NCI-H2107 treated with DMSO at 0.1 percent for 48 hours (cell line): ENCODE results near the gene FAM53B.
"Not testable (repeated sequence)": the region's sequence is repeated elsewhere in the genome, so short reads cannot be mapped to it uniquely, and the experiment has no call there.

Experiments used
- DNase-seq: peaks from one replicate; lab custom pipeline; 2025; ENCODE audit not compliant: unreplicated experiment; lab: John Stamatoyannopoulos, UW

Gene FAM53B, protein sequence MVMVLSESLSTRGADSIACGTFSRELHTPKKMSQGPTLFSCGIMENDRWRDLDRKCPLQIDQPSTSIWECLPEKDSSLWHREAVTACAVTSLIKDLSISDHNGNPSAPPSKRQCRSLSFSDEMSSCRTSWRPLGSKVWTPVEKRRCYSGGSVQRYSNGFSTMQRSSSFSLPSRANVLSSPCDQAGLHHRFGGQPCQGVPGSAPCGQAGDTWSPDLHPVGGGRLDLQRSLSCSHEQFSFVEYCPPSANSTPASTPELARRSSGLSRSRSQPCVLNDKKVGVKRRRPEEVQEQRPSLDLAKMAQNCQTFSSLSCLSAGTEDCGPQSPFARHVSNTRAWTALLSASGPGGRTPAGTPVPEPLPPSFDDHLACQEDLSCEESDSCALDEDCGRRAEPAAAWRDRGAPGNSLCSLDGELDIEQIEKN

DNA sequence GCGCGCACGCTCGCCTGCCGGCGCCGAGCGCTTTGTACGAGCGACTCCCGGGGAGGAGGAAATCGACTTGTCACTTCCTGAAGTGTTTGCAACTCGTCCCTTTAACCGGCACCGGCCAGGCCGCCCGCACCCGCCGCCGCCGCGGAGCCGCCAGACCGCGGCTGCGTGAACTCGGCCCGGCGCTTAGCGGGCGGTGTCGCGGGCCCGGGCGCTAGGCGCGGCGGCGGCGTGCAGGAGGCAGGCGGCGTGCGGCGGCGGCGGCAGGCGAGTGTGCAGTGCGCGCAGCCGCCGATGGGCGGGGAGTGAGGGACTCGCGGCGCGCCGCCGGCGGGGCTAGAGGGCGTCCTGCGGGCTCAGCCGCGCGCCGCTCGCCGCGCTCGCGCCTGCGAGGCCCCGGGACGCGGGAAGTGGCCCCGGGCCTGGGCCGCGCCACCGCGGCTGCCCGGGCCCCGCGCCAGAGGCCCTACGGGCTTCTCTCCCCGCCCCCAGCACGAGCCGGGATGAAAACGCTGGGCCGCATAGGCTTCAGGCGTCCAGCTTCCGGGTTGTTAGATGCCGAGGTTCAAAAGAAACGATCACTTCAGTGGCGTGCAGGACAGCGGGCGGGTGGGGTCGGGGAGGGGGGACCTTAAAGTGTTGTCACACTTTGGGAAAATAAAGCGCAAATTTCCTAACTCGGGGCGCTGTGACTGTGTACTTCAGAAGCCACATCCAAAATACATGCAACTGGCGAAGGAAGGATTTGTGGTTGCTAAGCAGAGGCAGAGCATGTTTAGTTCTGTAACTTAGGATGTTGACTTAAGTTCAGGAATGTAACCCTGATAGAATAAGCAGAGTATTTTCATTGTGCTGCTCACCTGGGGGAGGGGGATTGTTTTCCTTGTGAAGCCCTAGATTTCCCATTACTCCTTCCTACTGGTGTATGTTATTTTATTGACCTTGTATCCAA lies at the start of gene FAM53B:
FAM53B (minus strand) TSS at position 277 of the 949 bp plus-strand sequence. CDS start 37,665 bp downstream, outside the sequence.
- DNase-seq = no peak

DNA sequence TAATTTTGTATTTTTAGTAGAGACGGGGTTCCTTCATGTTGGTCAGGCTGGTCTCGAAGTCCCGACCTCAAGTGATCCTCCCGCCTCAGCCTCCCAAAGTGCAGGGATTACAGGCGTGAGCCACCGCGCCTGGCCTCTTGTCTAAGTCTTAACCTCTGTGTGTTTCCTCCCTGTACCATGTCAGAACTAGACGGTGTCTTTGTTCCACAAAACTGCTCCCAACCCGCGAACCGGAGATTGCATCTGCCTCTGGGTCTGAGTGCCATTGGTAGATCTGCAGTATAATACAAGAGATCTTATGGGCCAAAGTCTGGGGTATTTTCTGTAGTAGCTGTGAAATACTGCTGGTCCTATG lies 48.8 kb upstream of the FAM53B start:
- DNase-seq = no peak

DNA sequence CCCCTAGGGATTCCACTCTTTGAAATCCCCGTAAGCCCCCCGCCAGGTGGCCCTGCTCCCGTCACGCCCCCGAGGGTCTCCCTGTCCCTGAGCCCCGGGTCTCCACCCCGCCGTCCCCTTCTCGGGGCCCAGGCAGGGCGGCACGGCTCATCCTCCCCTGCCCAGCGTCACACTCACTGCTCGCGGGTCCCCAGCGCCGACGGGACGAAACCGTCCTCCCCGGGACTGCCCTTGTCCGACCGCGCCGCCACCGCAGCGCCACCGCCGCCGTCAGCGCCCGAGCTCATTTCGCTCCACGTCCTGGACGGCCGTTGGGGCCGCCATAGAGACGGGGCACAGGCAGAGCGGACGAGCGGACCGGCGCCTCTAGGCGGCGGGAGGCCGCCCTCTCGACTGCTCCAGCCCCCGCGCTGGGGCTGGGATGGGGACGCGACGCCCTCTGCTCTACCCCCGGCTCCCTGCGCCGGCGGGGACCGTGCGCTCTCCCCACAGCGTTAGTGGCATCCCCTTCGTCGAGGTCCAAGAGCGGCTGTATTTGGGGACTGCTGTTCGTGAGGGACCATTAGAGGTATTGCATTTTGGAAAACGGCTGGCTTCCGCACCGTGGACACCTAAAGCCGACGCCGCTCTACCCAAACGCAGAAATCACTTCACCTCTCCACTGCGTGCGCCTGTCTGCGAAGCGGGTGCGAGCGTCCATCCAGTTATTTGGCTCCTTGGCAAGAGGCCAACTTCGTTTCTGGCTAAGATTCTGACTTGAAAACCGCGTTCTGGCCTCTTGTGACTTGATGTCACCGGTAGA lies 47.6 kb upstream of the FAM53B start, which contains the start of gene EEF1AKMT2:
EEF1AKMT2 (minus strand) TSS at position 341 of the 802 bp plus-strand sequence; CDS start at position 287, 54 bp downstream.
- DNase-seq = peak; percentile 19

DNA sequence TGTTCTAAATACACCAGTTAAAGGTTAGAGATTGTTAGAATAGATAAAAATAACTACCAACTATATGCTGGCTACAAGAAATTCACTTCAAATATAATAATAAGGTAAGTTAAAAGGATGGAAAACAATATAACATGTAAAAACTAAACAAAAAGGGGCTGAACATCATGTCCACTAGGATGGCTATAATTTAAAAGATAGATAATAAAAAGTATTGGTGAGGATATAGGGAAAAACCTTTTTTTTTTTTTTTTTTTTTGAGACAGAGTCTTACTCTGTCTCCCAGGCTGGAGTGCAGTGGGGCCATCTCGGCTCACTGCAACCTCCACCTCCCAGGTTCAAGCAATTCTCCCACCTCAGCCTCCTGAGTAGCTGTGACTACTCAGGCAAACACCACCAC lies 38.7 kb upstream of the FAM53B start:
- not testable (repeated sequence) for DNase-seq

DNA sequence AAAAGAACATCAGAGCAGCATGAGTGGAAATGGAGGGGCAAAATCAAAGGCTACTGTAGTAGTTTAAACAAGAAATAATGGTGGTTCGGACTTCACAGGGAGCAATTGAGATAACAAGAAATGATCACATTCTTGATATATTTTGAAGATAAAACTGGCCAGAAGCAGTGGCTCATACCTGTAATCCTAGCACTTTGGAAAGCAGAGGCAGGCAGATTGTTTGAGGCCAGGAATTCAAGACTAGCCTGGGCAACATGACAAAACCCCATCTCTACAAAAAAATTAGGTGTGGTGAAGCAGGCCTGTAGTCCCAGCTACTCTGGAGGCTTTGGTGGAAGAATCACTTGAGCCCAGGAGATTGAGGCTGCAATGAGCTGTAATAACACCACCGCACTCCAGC lies 24.6 kb upstream of the FAM53B start:
- DNase-seq = no peak

DNA sequence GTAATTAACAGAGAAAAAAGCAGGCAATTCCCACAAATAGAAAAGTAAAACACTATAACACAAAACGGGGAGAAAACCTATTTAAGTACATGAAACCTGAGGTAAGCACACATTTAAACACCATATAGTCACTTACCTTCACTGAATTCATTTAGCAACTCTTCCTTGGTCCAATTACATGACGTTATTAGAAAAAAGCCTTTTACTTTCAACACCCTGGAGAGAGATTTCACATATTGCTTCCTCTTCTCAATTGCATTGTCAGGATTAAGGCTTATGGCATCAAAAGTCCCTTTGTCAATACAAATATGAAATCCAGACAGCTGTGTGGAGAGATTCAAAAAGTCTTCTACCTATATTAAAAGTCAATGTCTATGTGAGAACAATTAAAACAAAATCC lies 21.1 kb upstream of the FAM53B start:
- no peak for DNase-seq

DNA sequence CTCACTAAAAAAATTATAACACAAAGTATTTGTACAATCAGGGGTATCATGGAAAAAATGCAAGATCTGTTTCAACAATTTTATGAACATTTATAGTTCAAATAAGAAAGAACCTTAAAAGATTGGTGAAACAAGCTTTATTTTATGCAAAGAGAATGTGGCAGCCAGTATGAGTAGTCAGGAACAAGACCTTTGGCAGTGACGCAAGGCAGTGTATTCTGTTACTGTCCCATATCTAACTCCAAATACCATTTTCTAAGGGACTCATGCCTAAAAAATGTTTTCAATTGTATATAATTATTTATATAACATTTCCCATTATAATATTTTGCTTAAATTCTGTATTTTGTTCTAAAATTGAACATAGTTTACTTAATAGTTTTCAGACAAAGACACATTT lies 19.1 kb upstream of the FAM53B start:
- no peak for DNase-seq

DNA sequence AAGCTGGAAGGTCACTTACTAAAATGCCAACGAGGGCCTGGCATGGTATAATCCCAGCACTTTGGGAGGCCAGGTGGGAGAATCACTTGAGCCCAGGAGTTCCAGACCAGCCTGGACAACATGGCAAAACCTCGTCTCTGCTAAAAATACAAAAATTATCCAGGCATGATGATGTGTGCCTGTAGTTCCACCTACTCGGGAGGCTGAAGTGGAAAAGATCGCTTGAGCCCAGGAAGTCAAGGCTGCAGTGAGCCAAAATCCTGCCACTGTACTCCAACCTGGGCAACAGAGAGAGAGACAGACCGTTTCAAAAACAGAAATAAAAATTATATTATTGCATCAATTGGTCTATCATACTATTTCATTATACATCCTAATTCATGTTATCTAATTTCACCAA lies 18.1 kb upstream of the FAM53B start:
- no peak for DNase-seq

DNA sequence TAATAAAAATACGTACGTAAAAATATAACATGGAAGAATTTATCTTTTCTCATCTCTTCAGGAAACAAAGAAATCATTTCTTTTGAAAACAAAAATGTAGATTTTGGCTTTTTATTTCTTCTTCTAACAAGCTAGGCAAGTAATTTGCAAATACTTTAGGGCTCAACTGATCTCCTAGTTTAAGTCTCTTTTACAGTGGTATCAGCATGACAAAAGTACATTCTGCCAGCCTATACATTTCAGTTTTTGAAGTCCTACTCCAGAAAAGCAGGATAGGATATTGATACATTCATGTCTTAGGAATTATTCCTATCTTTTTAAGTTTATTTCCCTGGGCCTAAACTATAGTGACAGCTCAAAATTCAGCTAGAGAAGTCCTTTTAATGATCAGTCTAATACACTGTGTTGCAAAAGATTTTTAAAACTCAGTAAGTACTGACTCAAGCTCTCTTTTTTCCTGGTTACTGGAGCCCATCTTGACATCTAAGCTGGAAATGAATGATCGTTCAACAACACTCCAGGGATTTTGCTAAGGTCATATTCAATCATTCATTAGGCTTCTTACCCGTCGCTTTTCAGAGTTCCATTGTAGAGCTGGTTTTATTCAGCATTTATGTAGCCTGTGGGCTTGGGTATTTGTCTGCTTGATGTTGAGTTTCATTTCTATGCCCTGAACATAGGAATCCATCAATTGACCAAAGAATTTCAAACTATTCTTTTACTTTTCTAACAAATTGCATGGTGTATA lies 12.2 kb upstream of the FAM53B start:
- no peak for DNase-seq

DNA sequence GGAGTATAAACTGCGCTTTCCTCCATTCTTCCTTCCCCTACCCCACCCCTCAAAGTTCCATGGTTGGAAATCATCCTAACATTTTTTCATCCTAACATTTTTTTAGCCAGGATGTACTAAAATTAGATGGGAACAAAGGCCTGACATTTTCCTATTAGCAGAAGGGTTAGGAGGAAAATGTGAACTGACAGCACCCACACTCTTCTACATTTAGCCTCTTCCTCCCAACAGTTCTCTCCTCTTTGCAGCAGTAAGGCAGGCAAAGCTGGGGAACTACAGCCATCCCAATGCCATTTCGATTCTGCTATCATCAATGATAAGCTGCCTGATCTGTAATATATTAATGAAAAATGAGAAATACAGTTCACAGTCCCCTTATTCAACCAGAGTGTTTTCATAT lies 11.4 kb upstream of the FAM53B start:
- no peak for DNase-seq

DNA sequence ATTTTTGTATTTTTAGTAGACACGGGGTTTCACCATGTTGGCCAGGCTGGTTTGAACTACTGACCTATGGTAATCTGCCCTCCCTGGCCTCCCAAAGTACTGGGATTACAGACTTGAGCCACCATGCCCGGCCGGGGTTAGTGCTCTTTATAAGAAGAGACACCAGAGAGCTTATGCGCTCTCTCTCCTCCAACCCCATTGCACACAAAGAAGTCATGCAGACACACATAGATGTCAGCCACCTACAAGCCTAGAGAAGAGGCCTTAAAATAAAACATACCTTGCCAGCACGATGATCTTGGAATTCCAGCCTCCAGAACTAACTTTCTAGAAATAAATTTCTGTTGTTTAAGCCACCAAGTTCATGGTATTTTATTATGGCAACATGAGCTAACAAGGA lies 10.0 kb upstream of the FAM53B start:
- DNase-seq = no peak

DNA sequence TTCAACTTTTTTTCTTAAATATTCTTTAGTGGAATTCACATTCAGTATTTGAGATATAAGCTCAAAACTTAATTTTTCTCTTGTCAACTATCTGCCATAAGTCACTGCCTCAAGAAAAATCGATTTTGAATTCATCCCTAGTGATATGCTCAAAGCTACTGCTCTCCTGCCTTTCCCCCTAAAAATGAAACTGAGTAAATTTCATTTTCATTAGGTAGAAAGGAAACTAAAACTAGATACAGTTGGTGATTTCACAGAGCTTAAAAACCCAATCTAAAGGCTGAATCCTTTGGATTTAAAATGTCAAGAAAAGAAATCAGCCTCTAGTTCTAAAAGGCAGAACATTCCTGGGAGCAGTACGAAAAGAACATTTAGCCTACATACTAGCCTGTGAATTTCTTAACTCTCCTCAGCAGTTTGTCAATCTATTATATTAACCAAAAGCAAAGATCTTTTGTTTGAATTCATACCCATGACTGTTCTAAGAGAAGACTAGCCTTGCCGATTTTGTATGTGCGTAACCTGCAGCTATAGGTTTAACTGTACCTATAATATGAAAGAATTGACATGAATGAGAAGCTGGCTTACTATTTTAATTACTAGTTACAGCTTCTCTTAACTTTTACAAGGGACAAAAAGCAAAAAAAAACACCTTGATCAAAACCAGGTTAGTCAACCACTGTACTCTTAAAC lies 4.9 kb upstream of the FAM53B start:
- DNase-seq = no peak

DNA sequence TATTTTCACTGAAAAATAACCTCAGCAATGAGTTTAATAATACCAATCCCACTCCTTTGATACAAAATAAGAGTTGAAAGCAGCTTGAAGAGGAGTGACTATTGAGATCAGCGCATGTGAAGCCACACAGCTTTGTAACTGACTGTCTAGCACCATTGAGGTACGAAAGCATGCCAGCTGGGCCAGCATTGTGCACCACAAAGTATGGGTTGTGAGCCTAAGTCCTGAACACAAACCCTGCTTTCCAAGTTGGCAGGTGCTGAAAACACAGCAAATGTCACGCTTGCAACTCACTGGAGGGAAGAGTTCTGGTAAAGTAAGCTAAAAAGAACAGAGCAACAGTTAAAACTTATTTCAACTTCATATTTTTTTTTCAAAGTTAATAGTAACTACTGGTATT lies 4.0 kb upstream of the FAM53B start:
- no peak for DNase-seq

DNA sequence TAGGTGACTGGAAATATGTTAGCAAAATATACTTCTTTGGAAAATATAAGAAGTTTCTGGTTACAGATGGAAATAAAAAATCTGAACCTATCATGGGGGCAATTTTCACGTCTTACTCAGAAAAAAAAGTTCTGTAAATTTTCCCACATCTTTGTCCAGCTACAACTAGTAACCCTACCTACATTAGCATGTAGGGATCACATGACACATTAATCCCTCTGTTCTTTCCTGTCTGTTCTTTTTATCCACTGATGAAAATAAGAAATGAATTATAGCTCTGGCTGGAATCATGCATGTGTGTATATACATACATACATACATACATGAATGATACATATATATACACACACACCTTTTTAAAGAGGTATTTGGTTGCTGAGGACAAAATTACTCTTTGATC lies 3.6 kb upstream of the FAM53B start:
- no peak for DNase-seq

DNA sequence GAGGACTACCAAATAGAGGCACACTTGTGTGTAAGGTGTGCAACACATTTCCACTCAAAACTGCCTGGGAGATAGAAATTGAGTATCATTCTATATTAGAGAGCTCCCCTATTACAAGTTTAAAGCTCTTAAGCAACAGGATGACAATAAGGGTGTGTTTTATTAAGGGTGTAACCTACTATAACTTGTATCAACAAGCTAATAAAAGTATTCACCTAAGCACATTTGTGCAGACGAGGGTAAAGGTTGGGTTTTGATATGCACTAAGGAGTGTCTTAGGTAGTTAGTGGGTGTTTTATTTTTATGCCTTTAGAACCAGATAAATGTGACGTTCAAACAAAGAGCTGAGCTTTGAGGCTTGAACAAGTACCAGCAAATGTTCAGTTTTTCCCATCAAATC lies 2.8 kb upstream of the FAM53B start:
- DNase-seq = no peak

DNA sequence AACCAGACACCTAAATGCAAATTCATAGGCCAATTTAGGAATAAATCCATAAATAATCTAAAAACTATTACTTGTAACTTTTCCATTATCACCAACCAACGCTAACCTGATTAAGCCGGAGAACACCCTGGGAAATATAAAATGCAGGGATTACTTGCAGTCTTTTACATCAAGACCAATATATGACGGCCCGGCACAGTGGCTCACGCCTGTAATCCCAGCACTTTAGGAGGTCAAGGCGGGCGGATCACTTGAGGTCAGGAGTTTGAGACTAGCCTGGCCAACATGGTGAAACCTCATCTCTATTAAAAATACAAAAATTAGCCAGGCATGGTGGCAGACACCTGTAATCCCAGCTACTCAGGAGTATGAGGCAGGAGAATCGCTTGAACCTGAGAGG lies 2.3 kb upstream of the FAM53B start:
- DNase-seq = not testable (repeated sequence)

DNA sequence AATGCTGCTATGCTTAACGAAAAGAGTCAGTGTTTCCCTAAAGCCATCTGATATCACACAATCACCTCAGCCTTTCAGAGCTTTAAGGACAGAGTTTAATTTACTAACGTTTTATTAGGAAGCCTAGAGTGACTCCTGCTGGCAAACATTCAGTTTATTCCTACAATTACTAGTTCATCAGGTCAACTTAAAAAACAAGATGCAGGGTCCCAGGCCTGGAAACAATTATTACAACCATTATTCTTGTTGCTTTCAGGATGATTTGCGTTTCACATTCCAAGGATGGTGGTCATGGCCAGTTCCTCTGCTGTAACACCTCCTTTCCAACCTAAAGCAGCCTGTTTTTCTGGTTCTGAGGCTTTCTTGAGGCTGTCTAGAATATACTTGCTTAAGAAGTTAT lies 1.5 kb upstream of the FAM53B start:
- peak; percentile 30 for DNase-seq

DNA sequence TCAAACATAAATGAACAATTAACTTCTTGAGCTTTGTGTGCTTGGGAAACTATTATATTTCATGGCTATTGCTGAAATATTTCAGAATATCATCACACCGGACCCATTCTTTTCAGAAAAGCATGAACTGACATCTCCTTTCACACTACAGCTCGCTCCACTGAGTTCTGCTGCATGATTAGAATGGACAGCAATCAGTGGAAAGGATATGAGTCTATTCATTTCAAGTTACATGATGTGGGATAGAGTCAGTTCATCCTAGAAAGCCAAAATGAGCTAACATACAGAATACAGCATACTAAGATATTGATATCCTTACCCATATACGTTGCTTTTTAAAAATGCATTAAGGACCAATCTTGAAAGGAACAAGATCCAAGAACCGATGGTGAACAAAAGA lies 1.1 kb upstream of the FAM53B start:
- DNase-seq = no peak

DNA sequence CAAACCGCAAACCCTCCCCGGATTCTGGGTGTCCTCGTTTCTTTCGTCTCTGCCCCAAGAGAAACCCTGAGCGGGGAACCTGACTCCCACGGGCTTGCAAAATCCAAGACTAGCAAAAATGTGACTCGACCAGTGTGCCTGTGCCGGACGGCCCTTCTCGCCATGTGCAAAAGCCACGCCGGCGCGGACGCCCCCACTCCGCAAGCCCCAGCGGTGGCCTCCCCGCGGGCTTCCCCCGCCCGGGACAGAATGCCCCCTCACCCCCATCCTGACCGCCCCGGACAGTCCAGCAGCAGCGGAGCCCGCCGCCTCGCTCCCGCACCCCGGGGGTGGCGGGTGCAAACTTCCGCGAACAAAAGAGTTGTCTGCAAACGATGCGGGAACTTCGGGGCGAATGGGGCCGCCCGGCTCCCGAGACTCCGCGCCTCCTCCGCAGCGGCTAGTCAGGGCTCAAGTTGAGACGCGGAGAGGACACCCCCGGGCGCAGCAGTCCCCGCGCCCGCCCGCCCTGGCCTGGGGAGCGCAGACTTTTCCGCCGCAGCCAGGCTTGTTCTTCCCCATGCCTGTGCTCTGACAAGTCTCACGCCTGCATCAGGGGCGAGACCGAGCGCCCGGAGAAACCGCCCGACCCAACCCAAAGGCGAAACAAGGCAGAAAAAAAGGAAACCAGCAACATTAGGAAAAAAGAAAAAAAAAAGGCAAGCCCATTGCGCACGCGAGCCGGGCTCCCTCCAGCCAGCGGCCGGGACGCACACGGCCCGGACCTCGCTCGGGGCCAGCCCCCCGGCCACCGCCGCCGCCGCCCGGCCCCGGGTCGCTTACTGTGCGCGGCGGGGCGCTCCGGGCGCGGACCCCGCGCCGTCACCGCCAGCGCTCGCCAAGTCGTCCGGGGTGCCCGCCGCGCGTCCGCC lies 732 bp downstream of the FAM53B start:
- no peak for DNase-seq
